ENCODE measurements around the gene LMX1A. TPM values are rescaled to one million over a fixed set of nuclear protein-coding genes. Genes with fewer than 3 reads are reported as not detected.

The LMX1A gene
- total and polyA plus RNA-seq, 2 of the 13 experiments (the other 11 are each of a cell fraction or from before 2014, with no cell fraction given): 0.07 TPM; not detected in 1

Other genes starting within 250 kb of the LMX1A start
- not detected in 2 replicates for gene RXRG, start 88.4 kb upstream of the LMX1A start, total RNA-seq (2016; rRNA removed; fragmentation: Illumina TruSeq; extraction: Trizol)
- not detected in 2 replicates for gene RXRG, start 88.4 kb upstream of the LMX1A start, polyA plus RNA-seq (2011; rRNA removed)
- gene LRRC52, start 187.3 kb upstream of the LMX1A start, total RNA-seq (2016; rRNA removed; fragmentation: Illumina TruSeq; extraction: Trizol): not detected in 2 replicates
- gene LRRC52, start 187.3 kb upstream of the LMX1A start, polyA plus RNA-seq (2011; rRNA removed): not detected in 2 replicates